ENCODE results near the gene PARP4.
A peak's percentile ranks its signal among the peaks of the same experiment; 100 is the strongest.

The PARP4 gene

DNA sequence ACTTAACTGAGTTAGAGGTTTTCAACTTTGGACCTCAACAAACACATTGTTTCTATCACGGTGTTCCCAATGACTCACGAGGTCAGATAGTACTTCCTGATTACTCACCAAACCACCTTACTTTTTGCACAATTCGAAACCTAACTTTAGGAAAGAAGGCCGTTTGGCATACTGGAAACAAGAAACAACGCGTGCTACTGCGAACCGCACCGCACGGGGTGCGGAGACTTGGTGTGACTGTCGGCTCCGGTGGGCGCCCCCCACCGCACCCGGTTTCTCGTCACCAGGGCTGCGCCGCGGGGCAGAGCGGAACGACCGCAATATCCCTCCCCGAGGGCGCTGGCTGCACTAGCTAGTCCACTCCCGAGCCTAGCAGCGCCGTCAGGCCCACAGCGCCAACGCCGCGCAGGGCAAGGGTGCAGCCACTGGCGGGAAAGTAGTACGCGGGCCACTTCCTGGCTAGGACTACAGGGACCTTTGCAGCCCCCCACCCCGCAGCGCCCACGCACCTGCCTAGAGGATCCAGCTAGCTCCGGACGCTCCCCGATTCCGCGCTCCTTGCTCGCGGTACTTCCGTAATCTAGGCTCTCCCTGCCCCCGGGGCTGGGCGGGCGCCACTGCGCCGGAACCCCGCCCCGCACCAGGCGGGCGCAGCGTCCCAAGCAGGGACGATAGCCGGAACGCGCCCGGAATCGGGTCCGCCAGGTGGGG is at the start of gene PARP4 (continued):
- TF ChIP-seq ZNF514 (tag by site-specific recombination; IDR thresholded peaks at IDR 0.05) (no peak), ZNF37A (tag by site-specific recombination; IDR thresholded peaks at IDR 0.05) (no peak), ZNF658 (tag by site-specific recombination; IDR thresholded peaks at IDR 0.05) (no peak), ZNF768 (tag by site-specific recombination; IDR thresholded peaks at IDR 0.05) (no peak), ZNF132 (tag by site-specific recombination; IDR thresholded peaks at IDR 0.05; ENCODE audit: borderline replicate concordance) (no peak), ZNF23 (tag by site-specific recombination; IDR thresholded peaks at IDR 0.05; ENCODE audit: borderline replicate concordance) (no peak), HOXC10 (CRISPR knock-in tag; IDR thresholded peaks at IDR 0.05) (no peak), GLIS2 (tag by site-specific recombination; IDR thresholded peaks at IDR 0.05) (peak; percentile 78), TCF7L2 (IDR thresholded peaks at IDR 0.05; ENCODE audit: borderline replicate concordance, low read depth, low read length) (no peak), ZNF239 (tag by site-specific recombination; IDR thresholded peaks at IDR 0.05) (no peak), ZNF791 (tag by site-specific recombination; IDR thresholded peaks at IDR 0.05) (no peak)
- TF ChIP-seq, protein P1, sequence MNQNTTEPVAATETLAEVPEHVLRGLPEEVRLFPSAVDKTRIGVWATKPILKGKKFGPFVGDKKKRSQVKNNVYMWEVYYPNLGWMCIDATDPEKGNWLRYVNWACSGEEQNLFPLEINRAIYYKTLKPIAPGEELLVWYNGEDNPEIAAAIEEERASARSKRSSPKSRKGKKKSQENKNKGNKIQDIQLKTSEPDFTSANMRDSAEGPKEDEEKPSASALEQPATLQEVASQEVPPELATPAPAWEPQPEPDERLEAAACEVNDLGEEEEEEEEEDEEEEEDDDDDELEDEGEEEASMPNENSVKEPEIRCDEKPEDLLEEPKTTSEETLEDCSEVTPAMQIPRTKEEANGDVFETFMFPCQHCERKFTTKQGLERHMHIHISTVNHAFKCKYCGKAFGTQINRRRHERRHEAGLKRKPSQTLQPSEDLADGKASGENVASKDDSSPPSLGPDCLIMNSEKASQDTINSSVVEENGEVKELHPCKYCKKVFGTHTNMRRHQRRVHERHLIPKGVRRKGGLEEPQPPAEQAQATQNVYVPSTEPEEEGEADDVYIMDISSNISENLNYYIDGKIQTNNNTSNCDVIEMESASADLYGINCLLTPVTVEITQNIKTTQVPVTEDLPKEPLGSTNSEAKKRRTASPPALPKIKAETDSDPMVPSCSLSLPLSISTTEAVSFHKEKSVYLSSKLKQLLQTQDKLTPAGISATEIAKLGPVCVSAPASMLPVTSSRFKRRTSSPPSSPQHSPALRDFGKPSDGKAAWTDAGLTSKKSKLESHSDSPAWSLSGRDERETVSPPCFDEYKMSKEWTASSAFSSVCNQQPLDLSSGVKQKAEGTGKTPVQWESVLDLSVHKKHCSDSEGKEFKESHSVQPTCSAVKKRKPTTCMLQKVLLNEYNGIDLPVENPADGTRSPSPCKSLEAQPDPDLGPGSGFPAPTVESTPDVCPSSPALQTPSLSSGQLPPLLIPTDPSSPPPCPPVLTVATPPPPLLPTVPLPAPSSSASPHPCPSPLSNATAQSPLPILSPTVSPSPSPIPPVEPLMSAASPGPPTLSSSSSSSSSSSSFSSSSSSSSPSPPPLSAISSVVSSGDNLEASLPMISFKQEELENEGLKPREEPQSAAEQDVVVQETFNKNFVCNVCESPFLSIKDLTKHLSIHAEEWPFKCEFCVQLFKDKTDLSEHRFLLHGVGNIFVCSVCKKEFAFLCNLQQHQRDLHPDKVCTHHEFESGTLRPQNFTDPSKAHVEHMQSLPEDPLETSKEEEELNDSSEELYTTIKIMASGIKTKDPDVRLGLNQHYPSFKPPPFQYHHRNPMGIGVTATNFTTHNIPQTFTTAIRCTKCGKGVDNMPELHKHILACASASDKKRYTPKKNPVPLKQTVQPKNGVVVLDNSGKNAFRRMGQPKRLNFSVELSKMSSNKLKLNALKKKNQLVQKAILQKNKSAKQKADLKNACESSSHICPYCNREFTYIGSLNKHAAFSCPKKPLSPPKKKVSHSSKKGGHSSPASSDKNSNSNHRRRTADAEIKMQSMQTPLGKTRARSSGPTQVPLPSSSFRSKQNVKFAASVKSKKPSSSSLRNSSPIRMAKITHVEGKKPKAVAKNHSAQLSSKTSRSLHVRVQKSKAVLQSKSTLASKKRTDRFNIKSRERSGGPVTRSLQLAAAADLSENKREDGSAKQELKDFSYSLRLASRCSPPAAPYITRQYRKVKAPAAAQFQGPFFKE (tag by site-specific recombination; IDR thresholded peaks at IDR 0.05; ENCODE audit: borderline replicate concordance): no peak
- TF ChIP-seq, protein P2, sequence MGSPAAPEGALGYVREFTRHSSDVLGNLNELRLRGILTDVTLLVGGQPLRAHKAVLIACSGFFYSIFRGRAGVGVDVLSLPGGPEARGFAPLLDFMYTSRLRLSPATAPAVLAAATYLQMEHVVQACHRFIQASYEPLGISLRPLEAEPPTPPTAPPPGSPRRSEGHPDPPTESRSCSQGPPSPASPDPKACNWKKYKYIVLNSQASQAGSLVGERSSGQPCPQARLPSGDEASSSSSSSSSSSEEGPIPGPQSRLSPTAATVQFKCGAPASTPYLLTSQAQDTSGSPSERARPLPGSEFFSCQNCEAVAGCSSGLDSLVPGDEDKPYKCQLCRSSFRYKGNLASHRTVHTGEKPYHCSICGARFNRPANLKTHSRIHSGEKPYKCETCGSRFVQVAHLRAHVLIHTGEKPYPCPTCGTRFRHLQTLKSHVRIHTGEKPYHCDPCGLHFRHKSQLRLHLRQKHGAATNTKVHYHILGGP (tag by site-specific recombination; IDR thresholded peaks at IDR 0.05): no peak
- TF ChIP-seq, protein P3, sequence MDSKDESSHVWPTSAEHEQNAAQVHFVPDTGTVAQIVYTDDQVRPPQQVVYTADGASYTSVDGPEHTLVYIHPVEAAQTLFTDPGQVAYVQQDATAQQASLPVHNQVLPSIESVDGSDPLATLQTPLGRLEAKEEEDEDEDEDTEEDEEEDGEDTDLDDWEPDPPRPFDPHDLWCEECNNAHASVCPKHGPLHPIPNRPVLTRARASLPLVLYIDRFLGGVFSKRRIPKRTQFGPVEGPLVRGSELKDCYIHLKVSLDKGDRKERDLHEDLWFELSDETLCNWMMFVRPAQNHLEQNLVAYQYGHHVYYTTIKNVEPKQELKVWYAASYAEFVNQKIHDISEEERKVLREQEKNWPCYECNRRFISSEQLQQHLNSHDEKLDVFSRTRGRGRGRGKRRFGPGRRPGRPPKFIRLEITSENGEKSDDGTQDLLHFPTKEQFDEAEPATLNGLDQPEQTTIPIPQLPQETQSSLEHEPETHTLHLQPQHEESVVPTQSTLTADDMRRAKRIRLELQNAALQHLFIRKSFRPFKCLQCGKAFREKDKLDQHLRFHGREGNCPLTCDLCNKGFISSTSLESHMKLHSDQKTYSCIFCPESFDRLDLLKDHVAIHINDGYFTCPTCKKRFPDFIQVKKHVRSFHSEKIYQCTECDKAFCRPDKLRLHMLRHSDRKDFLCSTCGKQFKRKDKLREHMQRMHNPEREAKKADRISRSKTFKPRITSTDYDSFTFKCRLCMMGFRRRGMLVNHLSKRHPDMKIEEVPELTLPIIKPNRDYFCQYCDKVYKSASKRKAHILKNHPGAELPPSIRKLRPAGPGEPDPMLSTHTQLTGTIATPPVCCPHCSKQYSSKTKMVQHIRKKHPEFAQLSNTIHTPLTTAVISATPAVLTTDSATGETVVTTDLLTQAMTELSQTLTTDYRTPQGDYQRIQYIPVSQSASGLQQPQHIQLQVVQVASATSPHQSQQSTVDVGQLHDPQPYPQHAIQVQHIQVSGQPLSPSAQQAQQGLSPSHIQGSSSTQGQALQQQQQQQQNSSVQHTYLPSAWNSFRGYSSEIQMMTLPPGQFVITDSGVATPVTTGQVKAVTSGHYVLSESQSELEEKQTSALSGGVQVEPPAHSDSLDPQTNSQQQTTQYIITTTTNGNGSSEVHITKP (tag by site-specific recombination; IDR thresholded peaks at IDR 0.05): peak; percentile 51; the same call in 1 of the 2 replicates
- TF ChIP-seq, protein P4, sequence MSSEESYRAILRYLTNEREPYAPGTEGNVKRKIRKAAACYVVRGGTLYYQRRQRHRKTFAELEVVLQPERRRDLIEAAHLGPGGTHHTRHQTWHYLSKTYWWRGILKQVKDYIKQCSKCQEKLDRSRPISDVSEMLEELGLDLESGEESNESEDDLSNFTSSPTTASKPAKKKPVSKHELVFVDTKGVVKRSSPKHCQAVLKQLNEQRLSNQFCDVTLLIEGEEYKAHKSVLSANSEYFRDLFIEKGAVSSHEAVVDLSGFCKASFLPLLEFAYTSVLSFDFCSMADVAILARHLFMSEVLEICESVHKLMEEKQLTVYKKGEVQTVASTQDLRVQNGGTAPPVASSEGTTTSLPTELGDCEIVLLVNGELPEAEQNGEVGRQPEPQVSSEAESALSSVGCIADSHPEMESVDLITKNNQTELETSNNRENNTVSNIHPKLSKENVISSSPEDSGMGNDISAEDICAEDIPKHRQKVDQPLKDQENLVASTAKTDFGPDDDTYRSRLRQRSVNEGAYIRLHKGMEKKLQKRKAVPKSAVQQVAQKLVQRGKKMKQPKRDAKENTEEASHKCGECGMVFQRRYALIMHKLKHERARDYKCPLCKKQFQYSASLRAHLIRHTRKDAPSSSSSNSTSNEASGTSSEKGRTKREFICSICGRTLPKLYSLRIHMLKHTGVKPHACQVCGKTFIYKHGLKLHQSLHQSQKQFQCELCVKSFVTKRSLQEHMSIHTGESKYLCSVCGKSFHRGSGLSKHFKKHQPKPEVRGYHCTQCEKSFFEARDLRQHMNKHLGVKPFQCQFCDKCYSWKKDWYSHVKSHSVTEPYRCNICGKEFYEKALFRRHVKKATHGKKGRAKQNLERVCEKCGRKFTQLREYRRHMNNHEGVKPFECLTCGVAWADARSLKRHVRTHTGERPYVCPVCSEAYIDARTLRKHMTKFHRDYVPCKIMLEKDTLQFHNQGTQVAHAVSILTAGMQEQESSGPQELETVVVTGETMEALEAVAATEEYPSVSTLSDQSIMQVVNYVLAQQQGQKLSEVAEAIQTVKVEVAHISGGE (tag by site-specific recombination; conservative IDR thresholded peaks at IDR 0.05; ENCODE audit: low read depth): peak; percentile 92
- TF ChIP-seq, protein P5, sequence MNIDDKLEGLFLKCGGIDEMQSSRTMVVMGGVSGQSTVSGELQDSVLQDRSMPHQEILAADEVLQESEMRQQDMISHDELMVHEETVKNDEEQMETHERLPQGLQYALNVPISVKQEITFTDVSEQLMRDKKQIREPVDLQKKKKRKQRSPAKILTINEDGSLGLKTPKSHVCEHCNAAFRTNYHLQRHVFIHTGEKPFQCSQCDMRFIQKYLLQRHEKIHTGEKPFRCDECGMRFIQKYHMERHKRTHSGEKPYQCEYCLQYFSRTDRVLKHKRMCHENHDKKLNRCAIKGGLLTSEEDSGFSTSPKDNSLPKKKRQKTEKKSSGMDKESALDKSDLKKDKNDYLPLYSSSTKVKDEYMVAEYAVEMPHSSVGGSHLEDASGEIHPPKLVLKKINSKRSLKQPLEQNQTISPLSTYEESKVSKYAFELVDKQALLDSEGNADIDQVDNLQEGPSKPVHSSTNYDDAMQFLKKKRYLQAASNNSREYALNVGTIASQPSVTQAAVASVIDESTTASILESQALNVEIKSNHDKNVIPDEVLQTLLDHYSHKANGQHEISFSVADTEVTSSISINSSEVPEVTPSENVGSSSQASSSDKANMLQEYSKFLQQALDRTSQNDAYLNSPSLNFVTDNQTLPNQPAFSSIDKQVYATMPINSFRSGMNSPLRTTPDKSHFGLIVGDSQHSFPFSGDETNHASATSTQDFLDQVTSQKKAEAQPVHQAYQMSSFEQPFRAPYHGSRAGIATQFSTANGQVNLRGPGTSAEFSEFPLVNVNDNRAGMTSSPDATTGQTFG (tag by site-specific recombination; IDR thresholded peaks at IDR 0.05; ENCODE audit: borderline replicate concordance): no peak
- TF ChIP-seq, protein P6, sequence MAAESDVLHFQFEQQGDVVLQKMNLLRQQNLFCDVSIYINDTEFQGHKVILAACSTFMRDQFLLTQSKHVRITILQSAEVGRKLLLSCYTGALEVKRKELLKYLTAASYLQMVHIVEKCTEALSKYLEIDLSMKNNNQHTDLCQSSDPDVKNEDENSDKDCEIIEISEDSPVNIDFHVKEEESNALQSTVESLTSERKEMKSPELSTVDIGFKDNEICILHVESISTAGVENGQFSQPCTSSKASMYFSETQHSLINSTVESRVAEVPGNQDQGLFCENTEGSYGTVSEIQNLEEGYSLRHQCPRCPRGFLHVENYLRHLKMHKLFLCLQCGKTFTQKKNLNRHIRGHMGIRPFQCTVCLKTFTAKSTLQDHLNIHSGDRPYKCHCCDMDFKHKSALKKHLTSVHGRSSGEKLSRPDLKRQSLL (tag by site-specific recombination; IDR thresholded peaks at IDR 0.05): no peak
- TF ChIP-seq, protein P7, sequence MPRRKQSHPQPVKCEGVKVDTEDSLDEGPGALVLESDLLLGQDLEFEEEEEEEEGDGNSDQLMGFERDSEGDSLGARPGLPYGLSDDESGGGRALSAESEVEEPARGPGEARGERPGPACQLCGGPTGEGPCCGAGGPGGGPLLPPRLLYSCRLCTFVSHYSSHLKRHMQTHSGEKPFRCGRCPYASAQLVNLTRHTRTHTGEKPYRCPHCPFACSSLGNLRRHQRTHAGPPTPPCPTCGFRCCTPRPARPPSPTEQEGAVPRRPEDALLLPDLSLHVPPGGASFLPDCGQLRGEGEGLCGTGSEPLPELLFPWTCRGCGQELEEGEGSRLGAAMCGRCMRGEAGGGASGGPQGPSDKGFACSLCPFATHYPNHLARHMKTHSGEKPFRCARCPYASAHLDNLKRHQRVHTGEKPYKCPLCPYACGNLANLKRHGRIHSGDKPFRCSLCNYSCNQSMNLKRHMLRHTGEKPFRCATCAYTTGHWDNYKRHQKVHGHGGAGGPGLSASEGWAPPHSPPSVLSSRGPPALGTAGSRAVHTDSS (tag by site-specific recombination; IDR thresholded peaks at IDR 0.05): no peak
